Measurements from ENCODE around the gene ALOX15.

The ALOX15 gene

GRCh38 chr17:4604111-4604644, 37.3 kb downstream of the ALOX15 start:
- Histone ChIP-seq H3K9ac (ENCODE audit: low read length) (no peak overlapping the region), H2AFZ (ENCODE audit: low read depth, low read length, severe bottlenecking) (no peak overlapping the region), H3K4me2 (ENCODE audit: low read depth, low read length, poor library complexity, severe bottlenecking) (no peak overlapping the region), H3K9me3 (ENCODE audit: insufficient read depth, low read length) (no peaks in the 10 kb centered on the region), H3K27me3 (ENCODE audit: low read length) (no peaks in the 10 kb centered on the region), H3F3A (ENCODE audit: insufficient read depth) (no peaks in the 10 kb centered on the region), H3K9me2 (replicated peaks; ENCODE audit: insufficient read depth, low read length) (no peaks in the 10 kb centered on the region), H3K27ac (ENCODE audit: low read depth, low read length) (no peak overlapping the region), H3K36me3 (ENCODE audit: low read length) (no peaks in the 10 kb centered on the region), H4K20me1 (ENCODE audit: low read depth, low read length) (no peaks in the 10 kb centered on the region), H3K79me2 (ENCODE audit: insufficient read depth, low read length) (no peaks in the 10 kb centered on the region), H3K4me3 (ENCODE audit: insufficient read depth, low read length, poor library complexity, severe bottlenecking) (no peak overlapping the region)
- TF ChIP-seq EZH2phosphoT487 (conservative IDR thresholded peaks at IDR 0.05; ENCODE audit: low read length): no peak
- no peak for TF ChIP-seq CTCF (IDR thresholded peaks at IDR 0.05; ENCODE audit: insufficient read depth, low read length, poor library complexity, severe bottlenecking)

GRCh38 chr17:4602041-4602440, 39.4 kb downstream of the ALOX15 start:
- Histone ChIP-seq H3K36me3 (ENCODE audit: low read length) (no peaks in the 10 kb centered on the region), H3K9me2 (replicated peaks; ENCODE audit: insufficient read depth, low read length) (no peaks in the 10 kb centered on the region), H3K4me3 (ENCODE audit: insufficient read depth, low read length, poor library complexity, severe bottlenecking) (no peak overlapping the region), H2AFZ (ENCODE audit: low read depth, low read length, severe bottlenecking) (no peak overlapping the region), H3F3A (ENCODE audit: insufficient read depth) (no peaks in the 10 kb centered on the region), H3K4me2 (ENCODE audit: low read depth, low read length, poor library complexity, severe bottlenecking) (no peak overlapping the region), H3K9ac (ENCODE audit: low read length) (no peak overlapping the region), H4K20me1 (ENCODE audit: low read depth, low read length) (no peaks in the 10 kb centered on the region), H3K27me3 (ENCODE audit: low read length) (no peaks in the 10 kb centered on the region), H3K9me3 (ENCODE audit: insufficient read depth, low read length) (no peaks in the 10 kb centered on the region), H3K79me2 (ENCODE audit: insufficient read depth, low read length) (no peaks in the 10 kb centered on the region), H3K27ac (ENCODE audit: low read depth, low read length) (no peak overlapping the region)
- TF ChIP-seq EZH2phosphoT487 (conservative IDR thresholded peaks at IDR 0.05; ENCODE audit: low read length) (no peak), CTCF (IDR thresholded peaks at IDR 0.05; ENCODE audit: insufficient read depth, low read length, poor library complexity, severe bottlenecking) (no peak)

GRCh38 chr17:4601326-4601725, 40.2 kb downstream of the ALOX15 start:
- Histone ChIP-seq H3K9me2 (replicated peaks; ENCODE audit: insufficient read depth, low read length) (no peaks in the 10 kb centered on the region), H3F3A (ENCODE audit: insufficient read depth) (no peaks in the 10 kb centered on the region), H3K27me3 (ENCODE audit: low read length) (no peaks in the 10 kb centered on the region), H3K4me2 (ENCODE audit: low read depth, low read length, poor library complexity, severe bottlenecking) (no peak overlapping the region), H3K4me3 (ENCODE audit: insufficient read depth, low read length, poor library complexity, severe bottlenecking) (no peak overlapping the region), H4K20me1 (ENCODE audit: low read depth, low read length) (no peaks in the 10 kb centered on the region), H3K9ac (ENCODE audit: low read length) (no peak overlapping the region), H3K9me3 (ENCODE audit: insufficient read depth, low read length) (no peaks in the 10 kb centered on the region), H3K36me3 (ENCODE audit: low read length) (no peaks in the 10 kb centered on the region), H3K79me2 (ENCODE audit: insufficient read depth, low read length) (no peaks in the 10 kb centered on the region), H3K27ac (ENCODE audit: low read depth, low read length) (no peak overlapping the region), H2AFZ (ENCODE audit: low read depth, low read length, severe bottlenecking) (no peak overlapping the region)
- no peak for TF ChIP-seq CTCF (IDR thresholded peaks at IDR 0.05; ENCODE audit: insufficient read depth, low read length, poor library complexity, severe bottlenecking)
- TF ChIP-seq EZH2phosphoT487 (conservative IDR thresholded peaks at IDR 0.05; ENCODE audit: low read length): no peak

Measured in SU-DHL-6 (cell line).